LNCaP clone FGC (cell line): Measurements from ENCODE around the gene KIF21B.
A peak's percentile ranks its signal among the peaks of the same experiment; 100 is the strongest.

Source experiments
- DNase-seq: peaks from one replicate; pipeline ENCODE4 v3.0.0-alpha.2; 2011; ENCODE audit warnings: low read depth
- H3K4me3 ChIP-seq: 2 replicates; pipeline ENCODE4 v1.5.1; 2011; ENCODE audit warnings: mild to moderate bottlenecking, low read depth, low read length, control low read depth
- CTCF ChIP-seq: IDR thresholded peaks from 2 replicates; pipeline ENCODE4 v1.5.1; 2012; ENCODE audit warnings: mild to moderate bottlenecking; ENCODE audit not compliant: control insufficient read depth, insufficient read depth; ENCODE audit errors: extremely low read depth

KIF21B gene

GRCh38 chr1:201049248-201049831 lies 25.8 kb upstream of the KIF21B start:
- no peak overlapping the region for H3K4me3 ChIP-seq
- TF ChIP-seq CTCF, result no peak
- DNase-seq, result no peak

DNA sequence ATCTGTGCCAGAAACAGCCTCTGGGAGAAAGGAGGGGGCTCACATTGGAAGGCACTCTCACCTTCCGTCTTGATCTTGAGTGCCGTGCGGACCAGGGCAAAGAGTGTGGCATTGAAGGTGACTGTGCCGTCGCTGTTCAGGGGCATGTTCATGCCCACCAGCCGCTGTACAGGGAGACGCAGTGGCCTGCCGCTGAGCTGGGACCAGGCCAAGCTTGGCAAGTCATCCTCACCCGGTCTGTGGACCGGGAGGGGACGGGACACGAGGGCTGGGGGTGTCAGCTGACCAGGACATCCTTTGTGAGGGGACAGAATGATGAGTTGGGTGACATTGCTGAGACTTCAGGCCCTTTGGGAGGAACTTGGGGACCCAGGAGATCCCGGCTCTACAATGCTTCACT lies 25.0 kb upstream of the KIF21B start:
- no peak overlapping the region for H3K4me3 ChIP-seq
- TF ChIP-seq CTCF, result no peak
- DNase-seq, result no peak

DNA sequence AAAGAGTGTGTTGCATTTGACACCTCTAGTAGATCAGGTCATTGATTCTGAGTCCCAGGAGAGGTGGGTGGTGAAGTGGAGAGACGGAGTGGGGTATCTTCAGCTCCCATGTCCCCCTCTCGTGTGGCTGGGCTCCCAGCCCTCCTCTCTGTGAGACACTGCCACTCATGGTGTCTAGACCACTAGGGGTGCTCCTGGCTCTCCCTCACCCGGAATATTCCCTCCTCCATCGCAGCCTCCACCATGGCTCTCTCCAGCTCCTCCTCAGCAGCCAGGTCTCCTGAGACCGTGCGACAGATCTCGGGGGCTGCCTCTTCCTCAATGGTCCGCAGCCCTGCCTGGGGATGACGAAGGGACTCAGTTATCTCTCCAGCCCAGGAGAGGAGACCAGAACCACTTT lies 20.6 kb upstream of the KIF21B start:
- H3K4me3 ChIP-seq, result no peak overlapping the region
- DNase-seq, result no peak
- no peak for TF ChIP-seq CTCF

DNA sequence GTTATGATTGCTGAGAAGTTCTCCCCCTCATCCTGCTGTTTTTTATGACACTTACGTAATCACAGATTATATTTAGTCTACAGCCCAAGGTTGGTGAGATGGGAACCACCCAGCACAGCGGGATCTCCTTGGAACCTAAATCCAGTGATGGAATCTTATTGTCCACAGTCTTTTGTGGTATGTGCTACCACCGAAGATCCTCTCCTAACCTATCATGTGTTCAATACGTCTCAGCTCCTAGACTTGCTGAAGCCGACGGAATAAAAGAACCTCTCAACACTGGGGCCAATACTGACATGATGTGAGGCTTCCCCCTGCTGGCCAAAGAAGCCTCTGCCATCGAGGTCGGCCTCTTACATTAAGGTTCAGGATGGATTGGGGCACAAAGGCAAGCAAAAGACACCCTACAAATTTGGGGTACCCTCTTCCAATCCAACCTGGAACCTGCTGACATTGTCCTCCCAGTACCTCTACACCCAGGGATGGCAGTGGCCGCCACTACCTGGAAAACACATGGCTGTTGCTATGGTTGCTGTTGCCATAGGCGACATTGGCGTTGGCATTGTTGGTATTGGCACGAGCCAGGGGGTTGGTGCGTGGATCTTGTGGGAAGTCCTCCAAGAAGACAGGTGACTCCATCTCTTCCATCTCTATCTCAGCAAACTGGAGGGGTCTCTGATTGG lies 19.4 kb upstream of the KIF21B start:
- H3K4me3 ChIP-seq, result no peak overlapping the region
- TF ChIP-seq CTCF, result peak; percentile 83
- DNase-seq, result peak; percentile 75

DNA sequence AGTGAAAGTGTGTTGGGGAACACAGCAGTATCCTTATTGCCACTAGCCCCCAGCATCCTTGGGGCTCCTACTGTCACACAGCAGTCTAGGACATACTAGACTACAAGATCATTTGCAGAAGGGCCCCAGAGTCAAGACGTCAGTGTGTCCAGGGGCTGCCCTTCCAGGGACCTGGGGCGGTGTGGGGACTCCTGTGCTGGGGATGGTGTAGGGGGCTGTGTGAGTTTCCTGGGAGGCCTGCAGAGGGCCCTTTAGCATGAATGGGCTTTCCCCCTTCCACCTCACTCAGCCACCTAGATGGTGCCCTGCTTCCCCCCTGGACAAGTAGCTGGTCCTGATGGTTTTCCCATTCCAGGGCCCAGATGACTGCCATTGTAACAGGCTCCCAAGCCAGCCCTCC lies 17.5 kb upstream of the KIF21B start:
- H3K4me3 ChIP-seq, result no peak overlapping the region
- DNase-seq, result no peak
- no peak for TF ChIP-seq CTCF

GRCh38 chr1:201039876-201040275 lies 16.4 kb upstream of the KIF21B start:
- no peak overlapping the region for H3K4me3 ChIP-seq
- no peak for TF ChIP-seq CTCF
- no peak for DNase-seq

GRCh38 chr1:201039418-201039817 lies 15.9 kb upstream of the KIF21B start:
- no peak for DNase-seq
- no peak overlapping the region for H3K4me3 ChIP-seq
- no peak for TF ChIP-seq CTCF
